Measurements from ENCODE around the gene LYPD5.

The LYPD5 gene

GRCh38 chr19:43749898-43750297 lies 52.3 kb downstream of the LYPD5 start:
- no peak for DNase-seq

DNA sequence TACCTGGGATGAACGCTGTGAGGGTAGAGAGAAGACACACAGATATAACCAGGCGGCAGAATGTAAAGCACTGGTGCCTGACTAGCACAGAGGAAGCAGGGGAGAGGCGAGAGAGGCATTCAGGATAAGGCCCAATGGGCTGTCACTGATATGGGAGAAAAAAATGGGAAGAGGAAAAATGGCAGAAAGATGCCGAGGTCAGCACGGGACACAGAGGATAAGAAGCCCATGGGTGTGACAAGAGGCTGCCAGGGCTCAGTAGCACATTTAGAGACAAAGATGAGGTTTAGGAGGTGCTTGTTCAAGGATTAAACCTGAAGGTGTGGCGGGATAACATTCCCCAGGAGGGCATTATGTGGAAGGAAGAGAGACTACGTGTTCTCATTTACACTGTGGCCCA lies 53.1 kb downstream of the LYPD5 start:
- no peak for DNase-seq

- DNase-seq, result no peak
Measured at GRCh38 chr19:43748685-43749084, 53.6 kb downstream of the LYPD5 start.

DNA sequence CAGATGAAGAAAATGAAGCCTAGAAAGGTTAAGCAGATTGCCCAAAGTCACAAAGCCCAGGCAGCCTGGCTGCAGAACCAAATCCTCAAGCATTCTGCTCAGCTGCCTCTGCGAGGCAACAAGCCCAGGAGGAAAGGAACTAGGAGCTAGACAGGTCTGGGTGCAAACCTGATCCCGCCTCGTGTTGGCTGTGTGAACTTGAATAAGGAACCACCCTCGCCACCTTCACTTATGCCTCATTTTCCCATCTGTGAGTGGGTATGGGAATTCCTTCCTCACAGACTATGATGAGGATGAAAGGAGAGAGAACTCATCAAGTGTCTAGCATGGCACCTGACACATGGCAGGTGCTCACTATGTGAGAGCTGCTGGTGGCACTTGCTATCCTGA lies 54.0 kb downstream of the LYPD5 start:
- no peak for DNase-seq

DNA sequence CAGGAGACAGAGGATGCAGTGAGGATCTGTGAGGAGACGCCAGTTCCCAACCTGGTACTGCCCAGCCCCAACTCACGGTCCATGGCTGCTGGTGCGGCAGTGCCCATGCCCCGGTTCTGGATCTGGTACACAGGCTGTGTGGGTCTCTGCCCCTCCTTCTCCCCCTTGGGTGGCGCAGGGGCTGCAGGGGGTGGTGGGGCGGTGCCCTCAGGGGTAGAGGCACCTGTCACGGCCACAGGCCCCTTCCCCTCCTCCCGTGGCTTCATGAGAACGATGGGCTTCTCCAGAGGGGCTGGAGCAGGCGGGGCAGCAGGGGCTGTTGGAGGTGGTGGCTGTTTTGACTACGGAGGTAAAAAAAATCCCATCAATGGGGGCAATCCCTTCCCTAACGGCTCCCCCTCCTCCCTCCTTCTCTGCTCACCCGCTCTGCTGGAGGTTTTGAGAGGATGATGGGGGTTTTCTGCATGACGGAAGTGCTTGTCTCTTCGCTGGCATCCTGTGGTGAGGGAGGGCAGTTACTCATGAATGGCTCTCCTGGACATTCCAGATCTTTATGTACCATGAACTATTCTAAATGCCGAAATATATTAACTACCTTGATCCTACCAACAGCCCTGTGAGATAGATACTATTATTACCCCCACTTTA lies 54.6 kb downstream of the LYPD5 start:
- DNase-seq, result no peak

All from NCI-H510A (cell line).